Stomach (tissue), 19 donors: Measurements from ENCODE around the gene OR8H3. TPM values are rescaled to one million over a fixed set of nuclear protein-coding genes. Genes with fewer than 3 reads are reported as not detected.
A peak's percentile ranks its signal among the peaks of the same experiment; 100 is the strongest.

Experiments
- DNase-seq, 2 donors: peaks; one replicate each; pipeline versions ENCODE4 v3.0.0 to v3.0.0-alpha.2; 2013 to 2019
- H3K27ac ChIP-seq, 5 donors: fragments of 200-600 bp in 4 of 5; sonication (generic) in 4 of 5; one replicate each; pipeline ENCODE4 v1.5.1; 2013 to 2019; ENCODE audit warnings: mild to moderate bottlenecking in 1 of 5, moderate library complexity in 1 of 5
- H3K27me3 ChIP-seq, 3 donors: fragments of 200-600 bp; sonication (generic); one replicate each; pipeline ENCODE4 v1.5.1; 2017 to 2019; ENCODE audit warnings: mixed run types in 1 of 3
- H3K36me3 ChIP-seq, 4 donors: fragments of 200-600 bp; sonication (generic); 1 replicate in 3 of 4; 2 replicates in 1 of 4; pipeline ENCODE4 v1.5.1; 2016 to 2019
- H3K4me1 ChIP-seq, 4 donors: fragments of 200-600 bp; sonication (generic); one replicate each; pipeline ENCODE4 v1.5.1; 2016 to 2019
- H3K4me3 ChIP-seq, 4 donors: fragments of 200-600 bp; sonication (generic) in 3 of 4; one replicate each; pipeline ENCODE4 v1.5.1; 2016 to 2019; ENCODE audit warnings: mild to moderate bottlenecking in 1 of 4
- H3K9me3 ChIP-seq, 4 donors: fragments of 200-600 bp; sonication (generic); one replicate each; pipeline ENCODE4 v1.5.1; 2016 to 2019
- CTCF ChIP-seq, 7 experiments: fragments of 450-650 bp in 4 of 7; fragments of 200-600 bp in 3 of 7; sonication (generic) in 3 of 7; IDR thresholded peaks; one replicate each; pipeline ENCODE4 v1.5.1; 2016 to 2019; ENCODE audit warnings: antibody characterized with exemption in 7 of 7, control low read depth in 2 of 7, mild to moderate bottlenecking in 1 of 7
- EP300 ChIP-seq: sonication (generic); formaldehyde crosslinking; IDR thresholded peaks from one replicate; pipeline ENCODE4 v1.6.1; 2017; ENCODE audit warnings: antibody characterized with exemption
- POLR2A ChIP-seq, 4 donors: fragments of 450-650 bp; IDR thresholded peaks; one replicate each; pipeline ENCODE4 v1.6.1; 2016; ENCODE audit warnings: antibody characterized with exemption in 4 of 4, control low read depth in 2 of 4, mild to moderate bottlenecking in 1 of 4, moderate library complexity in 1 of 4
- POLR2AphosphoS5 ChIP-seq, 3 donors: sonication (generic); formaldehyde crosslinking; IDR thresholded peaks; one replicate each; pipeline ENCODE4 v1.6.1; 2016; ENCODE audit warnings: antibody characterized with exemption in 3 of 3
- WGBS, 5 donors: extraction: QIAGEN DNeasy Blood & Tissue Kit in 3 of 5; methylation state at CpG; one replicate each; pipeline versions ENCODE4 v1.1.5 to v1.1.7; 2013 to 2018; 5-methylcytosine and 5-hydroxymethylcytosine counted together
- intact Hi-C: fragments of 100-400 bp; cut with DNase I; formaldehyde crosslinking; loops from one replicate; pipeline ENCODE4 v1.15.1; 2023; ENCODE audit warnings: low total_unique reads
- long read RNA-seq, 10 donors: transcript quantifications; one replicate each; lab custom pipeline, GENCODE V29; 2026
- polyA plus RNA-seq, 3 donors: library from polyadenylated mRNA; stranded (reverse); fragments of 200-250 nt; gene quantifications; one replicate each; pipeline ENCODE4 v1.2.3, GENCODE V29; 2013
- total RNA-seq, 5 donors: library from RNA; depleted of rRNA; stranded (reverse); fragments of >200 nt; gene quantifications; one replicate each; pipeline versions ENCODE4 v1.1.0 to v1.2.3, GENCODE V29; 2014 to 2016
- donor health status: healthy with polysubstance abuse.
- donor health status: Bipolar disorder and iron deficiency.
- donor health status: healthy.

OR8H3 gene
- total RNA-seq (not detected), polyA plus RNA-seq (not detected)
- long read RNA-seq, donor 1: 0 reads
- long read RNA-seq, donor 2: 0 reads
- long read RNA-seq, donor 3: 0 reads
- long read RNA-seq, donor 4: 0 reads
- long read RNA-seq, donor 5: 0 reads
- long read RNA-seq, donor 6: 0 reads
- long read RNA-seq, donor 7: 0 reads
- long read RNA-seq, donor 8: 0 reads
- long read RNA-seq, donor 9: 0 reads
- long read RNA-seq, donor 10: 0 reads

- intact Hi-C loops: no loop called here
Measured at GRCh38 chr11:56122073-56122472, at the start of gene OR8H3. OR8H3 (plus strand) TSS chr11:56122373; CDS start chr11:56122373, 0 bp downstream.

GRCh38 chr11:56089697-56090096 lies 32.5 kb upstream of the OR8H3 start:
- TF ChIP-seq POLR2AphosphoS5 (IDR thresholded peaks at IDR 0.05): no peak
- no peak for TF ChIP-seq POLR2A (IDR thresholded peaks at IDR 0.05)
- TF ChIP-seq CTCF (IDR thresholded peaks at IDR 0.05): no peak
- no peak for TF ChIP-seq EP300
- Histone ChIP-seq H3K36me3 (no peaks in the 10 kb centered on the region), H3K4me1 (no peaks in the 10 kb centered on the region), H3K27me3 (no peaks in the 10 kb centered on the region), H3K27ac (no peak overlapping the region), H3K9me3 (no peaks in the 10 kb centered on the region), H3K4me3 (no peak overlapping the region)
- intact Hi-C loops: no loop called here
- DNase-seq: peak in 1 of 2 donors; percentile 2
- 28 to 67% (median 58%) methylated on average over 3 of the region's 3 CpGs for WGBS, 5 donors

More at GRCh38 chr11:56122073-56122472, at the start of gene OR8H3:
- no peak within 1 kb of the TSS for H3K27ac ChIP-seq
- H3K4me3 ChIP-seq: no peak within 1 kb of the TSS
- 70 to 86% (median 76%) methylated on average over 6 of the region's 6 CpGs for WGBS, 5 donors
- TF ChIP-seq CTCF (IDR thresholded peaks at IDR 0.05) (no peak), EP300 (no peak), POLR2A (IDR thresholded peaks at IDR 0.05) (no peak), POLR2AphosphoS5 (IDR thresholded peaks at IDR 0.05) (no peak)
- no peaks in the 10 kb centered on the region for H3K4me1 ChIP-seq
- H3K36me3 ChIP-seq: no peaks in the 10 kb centered on the region
- DNase-seq: no peak
- no peaks in the 10 kb centered on the region for H3K27me3 ChIP-seq
- peaks cover 0 to 6% (median 0%) of the 10 kb centered on the region in 4 donors for H3K9me3 ChIP-seq

GRCh38 chr11:56093008-56093407 lies 29.2 kb upstream of the OR8H3 start, which contains the start of gene OR8I2:
OR8I2 (plus strand) TSS chr11:56093308; CDS start chr11:56093308, 0 bp downstream.
- 56 to 86% (median 72%) methylated on average over 3 of the region's 3 CpGs for WGBS, 5 donors
- TF ChIP-seq CTCF (IDR thresholded peaks at IDR 0.05): no peak
- TF ChIP-seq POLR2A (IDR thresholded peaks at IDR 0.05): no peak
- TF ChIP-seq EP300: no peak
- no peak for TF ChIP-seq POLR2AphosphoS5 (IDR thresholded peaks at IDR 0.05)
- DNase-seq: no peak
- H3K36me3 ChIP-seq: no peaks in the 10 kb centered on the region
- intact Hi-C loops: no loop called here
- no peaks in the 10 kb centered on the region for H3K27me3 ChIP-seq
- no peak within 1 kb of the TSS for H3K27ac ChIP-seq
- H3K4me1 ChIP-seq: no peaks in the 10 kb centered on the region
- H3K4me3 ChIP-seq: no peak within 1 kb of the TSS
- H3K9me3 ChIP-seq: no peaks in the 10 kb centered on the region

- Histone ChIP-seq H3K27me3 (no peaks in the 10 kb centered on the region), H3K9me3 (peaks cover 0 to 7% (median 2%) of the 10 kb centered on the region in 4 donors), H3K36me3 (no peaks in the 10 kb centered on the region), H3K4me3 (no peak within 1 kb of the TSS), H3K27ac (no peak within 1 kb of the TSS), H3K4me1 (no peaks in the 10 kb centered on the region)
- TF ChIP-seq CTCF (IDR thresholded peaks at IDR 0.05) (no peak), POLR2A (IDR thresholded peaks at IDR 0.05) (no peak), POLR2AphosphoS5 (IDR thresholded peaks at IDR 0.05) (no peak), EP300 (no peak)
- DNase-seq: no peak
- intact Hi-C loops: no loop called here
Measured at GRCh38 chr11:56103210-56103737, 18.9 kb upstream of the OR8H3 start, which contains the start of gene OR8H2. OR8H2 (plus strand) TSS chr11:56103687; CDS start chr11:56105043, 1,356 bp downstream.
